H1 (cell line): Measurements from ENCODE around the gene UGT1A10. TPM values are rescaled to one million over a fixed set of nuclear protein-coding genes. Genes with fewer than 3 reads are reported as not detected.

Source experiments
- FOSL1 ChIP-seq: IDR thresholded peaks from 2 replicates; pipeline ENCODE4 v1.6.1; 2011; ENCODE audit warnings: mild to moderate bottlenecking, low read depth, low read length, moderate library complexity; ENCODE audit not compliant: insufficient read depth
- NRF1 ChIP-seq: IDR thresholded peaks from 2 replicates; pipeline ENCODE4 v1.6.1; 2011; ENCODE audit warnings: mild to moderate bottlenecking, low read depth, low read length, improper control_type of control experiment
- YY1 ChIP-seq: IDR thresholded peaks from 2 replicates; pipeline ENCODE4 v1.6.1; 2011; ENCODE audit warnings: low read depth, mild to moderate bottlenecking, low read length
- polyA plus RNA-seq, 7 experiments: library from polyadenylated mRNA; depleted of rRNA in 3 of 7; stranded (reverse) in 5 of 7; unstranded in 2 of 7; fragments of >200 nt in 5 of 7; fragments of 200-250 nt in 2 of 7; gene quantifications; 1 replicate in 5 of 7; 2 replicates in 1 of 7; 4 replicates in 1 of 7; pipeline versions ENCODE4 v1.2.1 to v1.2.3, GENCODE V29; 2011 to 2013; ENCODE audit warnings: missing spikeins in 2 of 7, mixed read lengths in 2 of 7
- total RNA-seq: library from RNA; stranded (reverse); fragmentation: NEBNext Ultra II Directional; extraction: Animal tissue kit (Norgen Biotek cat#: 25700); gene quantifications from 2 replicates; pipeline ENCODE4 v1.2.1, GENCODE V29; 2021

Gene UGT1A10
- total and polyA plus RNA-seq, 2 of the 8 experiments (the other 6 are each of a cell fraction or from before 2014, with no cell fraction given): not detected

DNA sequence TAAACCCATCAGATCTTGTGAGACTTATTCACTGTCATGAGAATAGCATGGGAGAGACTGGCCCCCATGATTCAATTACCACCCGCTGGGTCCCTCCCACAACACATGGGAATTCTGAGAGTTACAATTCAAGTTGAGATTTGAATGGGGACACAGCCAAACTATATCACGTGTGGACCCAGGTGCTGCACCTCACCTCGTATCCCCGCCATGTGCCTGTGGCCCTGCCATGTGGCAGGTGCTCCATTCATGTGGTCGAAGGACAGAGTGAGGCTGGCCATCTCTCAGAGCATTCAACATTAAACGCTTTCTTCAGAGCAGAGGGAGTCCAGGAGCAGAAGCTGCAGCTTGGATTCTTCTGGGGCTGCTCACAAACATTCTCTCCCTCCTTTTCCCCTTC lies 174.1 kb downstream of the UGT1A10 start (continued):
- TF ChIP-seq FOSL1 (no peak), YY1 (no peak), NRF1 (no peak)
